Stimulated activated CD8-positive, alpha-beta memory T cell treated with anti-CD3 and anti-CD28 coated beads, Interleukin-2, amount 100 ng/mL, for 1 hour (primary cell): ENCODE data around the gene RAPGEF2.

Experiments used
- DNase-seq, 2 donors: peaks; one replicate each; pipeline ENCODE4 v3.0.0-alpha.2; 2020; ENCODE audit warnings: low read depth in 2 of 2

RAPGEF2 gene

GRCh38 chr4:159134429-159134828, 31.6 kb downstream of the RAPGEF2 start:
- DNase-seq = no peak

- DNase-seq = no peak
These were observed 34.3 kb downstream of the RAPGEF2 start for GRCh38 chr4:159137176-159137575.

GRCh38 chr4:159138436-159138835, 35.6 kb downstream of the RAPGEF2 start:
- DNase-seq = no peak

- no peak for DNase-seq
These were observed 38.3 kb downstream of the RAPGEF2 start for GRCh38 chr4:159141193-159141592.

GRCh38 chr4:159142241-159142640, 39.4 kb downstream of the RAPGEF2 start:
- DNase-seq = no peak

- no peak for DNase-seq
These were observed 40.0 kb downstream of the RAPGEF2 start for GRCh38 chr4:159142681-159143384.

GRCh38 chr4:159143687-159144086, 40.8 kb downstream of the RAPGEF2 start:
- no peak for DNase-seq

DNA sequence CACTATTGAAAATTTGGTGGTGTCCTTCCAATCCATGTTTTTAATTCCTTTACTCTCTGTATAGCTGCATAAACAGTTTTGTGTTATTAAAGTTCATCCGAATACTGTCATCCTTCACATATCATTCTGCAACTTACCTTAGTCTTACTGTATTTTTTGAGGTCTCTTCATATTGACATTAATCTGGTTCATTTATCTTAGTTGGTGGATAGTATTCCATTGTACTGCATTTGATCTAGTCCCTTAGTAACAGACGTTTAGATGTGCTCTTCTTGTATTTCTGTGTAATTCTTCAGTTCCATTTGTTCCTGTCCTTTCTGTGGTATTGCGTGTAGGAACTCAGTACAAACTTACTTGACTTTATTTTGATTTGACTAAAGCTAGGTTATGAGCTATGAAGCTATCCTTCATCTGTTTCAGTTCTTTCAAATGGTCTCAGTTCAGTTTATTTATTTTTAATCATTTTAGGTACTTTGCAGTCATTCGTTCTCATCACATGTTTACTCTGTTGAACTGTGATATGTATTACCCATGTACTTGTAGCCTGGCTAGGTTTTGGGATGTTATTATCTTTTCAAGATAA, 41.3 kb downstream of the RAPGEF2 start:
- no peak for DNase-seq

GRCh38 chr4:159145318-159145991, 42.6 kb downstream of the RAPGEF2 start:
- no peak for DNase-seq

- no peak for DNase-seq
These were observed 43.1 kb downstream of the RAPGEF2 start for GRCh38 chr4:159145992-159146330.

DNA sequence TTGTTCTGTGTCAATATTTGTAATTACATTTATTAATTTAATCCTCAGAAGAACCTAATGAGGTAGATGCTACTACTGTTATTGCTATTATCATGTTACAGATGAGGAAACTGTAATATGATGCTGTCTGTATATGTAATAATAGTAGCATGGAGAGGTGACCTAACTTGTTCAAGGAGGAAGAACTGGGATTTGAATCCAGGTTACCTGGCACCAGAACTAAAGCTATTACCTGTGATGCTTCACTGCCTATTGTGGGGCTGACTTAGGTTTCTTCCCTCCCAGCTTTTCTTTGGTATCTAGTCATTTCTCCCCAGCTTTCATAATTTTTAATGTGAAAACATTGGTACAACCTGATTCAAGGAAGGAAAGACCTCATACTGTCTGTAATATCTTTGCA, 43.6 kb downstream of the RAPGEF2 start:
- no peak for DNase-seq

DNA sequence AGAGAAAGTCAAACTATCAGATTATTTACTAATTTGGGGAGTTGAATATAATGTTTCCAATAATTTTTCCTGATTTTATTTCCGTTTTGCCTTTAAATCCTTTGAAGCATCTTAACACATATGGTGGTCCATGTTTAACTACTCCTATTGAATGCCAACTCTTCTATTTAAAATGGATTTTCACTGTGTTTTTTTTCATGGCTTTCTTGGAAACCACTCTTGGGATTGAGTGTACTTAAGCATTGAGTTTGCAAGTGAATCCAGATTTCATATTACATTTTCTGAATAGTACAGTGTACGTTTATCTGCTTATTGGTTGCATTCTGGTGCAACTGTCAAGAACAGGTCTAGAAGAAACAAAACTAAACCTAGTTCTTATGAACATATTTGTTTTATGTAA, 45.6 kb downstream of the RAPGEF2 start:
- DNase-seq = no peak

- DNase-seq = no peak
These were observed 46.8 kb downstream of the RAPGEF2 start for GRCh38 chr4:159149666-159150065.

- no peak for DNase-seq
These were observed 47.5 kb downstream of the RAPGEF2 start for GRCh38 chr4:159150396-159150795.

DNA sequence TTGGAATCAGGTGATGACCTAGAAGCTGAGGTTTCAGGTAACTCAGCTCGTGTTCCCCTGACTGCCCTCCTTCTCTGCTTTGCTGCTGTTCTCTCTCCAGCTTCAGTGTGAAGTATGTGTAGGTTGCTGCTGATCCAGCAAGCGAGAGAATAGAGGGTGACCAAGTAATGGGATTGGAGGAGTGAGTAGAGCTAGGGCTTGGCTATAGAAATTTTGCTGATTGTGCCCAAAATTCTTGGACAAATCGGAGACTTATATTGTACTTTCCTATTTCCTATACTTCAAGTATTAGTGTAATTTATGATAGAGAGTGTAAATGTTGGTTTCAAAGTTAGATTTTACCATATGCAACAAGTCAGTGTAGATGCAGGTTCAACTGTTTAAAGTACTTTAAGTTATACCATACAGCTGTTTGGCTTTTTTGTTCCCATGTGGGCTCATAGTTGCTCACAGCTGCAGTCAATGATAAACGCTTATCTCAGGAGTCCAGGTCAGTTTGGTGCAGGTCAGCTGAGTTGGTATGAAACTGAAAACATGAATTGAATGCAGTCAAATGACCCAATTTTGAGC, 48.0 kb downstream of the RAPGEF2 start:
- no peak for DNase-seq

DNA sequence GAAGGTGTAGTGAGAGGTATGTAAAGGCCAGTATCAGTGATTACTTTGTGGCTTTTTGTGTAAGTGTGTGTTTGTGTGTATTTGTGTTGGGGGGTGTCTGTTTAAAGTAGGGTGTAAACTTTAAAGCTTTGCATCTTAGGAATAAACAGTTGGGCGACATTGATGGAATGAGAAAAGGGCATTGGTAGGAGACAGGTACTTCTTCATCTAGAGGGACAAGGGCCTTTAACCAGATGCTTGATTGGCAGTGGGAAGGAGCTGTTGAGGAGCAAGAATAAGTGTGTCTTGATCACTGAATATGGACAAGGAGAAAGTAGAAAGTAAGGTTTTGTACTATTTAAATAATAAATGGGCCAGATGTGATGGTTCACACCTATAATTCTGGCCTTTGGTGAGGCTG, 48.8 kb downstream of the RAPGEF2 start:
- no peak for DNase-seq

- no peak for DNase-seq
These were observed 49.3 kb downstream of the RAPGEF2 start for GRCh38 chr4:159152181-159152580.

DNA sequence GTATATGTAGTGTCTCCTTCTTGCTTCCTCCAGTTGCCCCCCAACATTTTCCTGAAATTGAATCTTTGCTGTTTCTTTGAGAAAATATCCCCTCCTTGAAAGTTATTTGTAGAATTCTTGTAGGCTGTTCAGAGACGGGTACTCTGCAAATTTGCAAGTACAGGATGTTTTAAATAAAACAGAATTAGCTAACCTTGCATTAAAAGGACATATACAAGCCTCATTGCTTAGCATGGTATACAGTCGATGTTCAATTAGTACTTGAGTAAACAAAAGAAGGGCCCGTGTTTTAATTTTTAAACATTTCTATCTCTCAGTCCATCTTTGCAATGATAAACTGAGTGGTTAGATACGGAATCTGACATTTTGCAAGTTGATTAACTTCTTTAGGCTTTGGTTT, 50.8 kb downstream of the RAPGEF2 start:
- DNase-seq = no peak

GRCh38 chr4:159155119-159155518, 52.2 kb downstream of the RAPGEF2 start:
- no peak for DNase-seq

DNA sequence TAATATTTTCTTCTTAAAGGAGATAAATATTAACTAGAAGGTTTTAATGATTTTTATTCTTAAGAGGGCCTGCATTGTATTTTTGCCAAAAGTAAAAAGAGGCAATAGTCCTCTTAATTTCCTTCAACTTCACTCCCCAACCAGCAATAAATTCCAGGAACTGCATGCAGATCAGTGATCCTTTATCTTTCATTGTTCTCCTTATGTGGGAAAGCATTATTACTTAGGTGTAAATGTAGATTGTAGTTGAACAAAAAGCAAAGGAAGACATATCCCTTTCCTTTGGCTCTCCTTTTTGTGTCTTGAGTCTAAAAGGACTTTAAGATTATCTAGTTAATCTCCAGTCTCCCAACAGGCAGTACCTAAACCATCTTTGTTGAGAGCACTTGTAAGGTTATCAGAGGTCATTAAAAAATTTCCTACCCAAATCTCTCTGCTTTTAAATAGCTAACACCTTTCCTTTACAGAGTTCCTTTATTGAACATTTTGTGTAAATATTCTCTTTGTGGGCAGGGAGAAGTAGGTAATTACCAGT, 55.3 kb downstream of the RAPGEF2 start:
- DNase-seq = no peak

DNA sequence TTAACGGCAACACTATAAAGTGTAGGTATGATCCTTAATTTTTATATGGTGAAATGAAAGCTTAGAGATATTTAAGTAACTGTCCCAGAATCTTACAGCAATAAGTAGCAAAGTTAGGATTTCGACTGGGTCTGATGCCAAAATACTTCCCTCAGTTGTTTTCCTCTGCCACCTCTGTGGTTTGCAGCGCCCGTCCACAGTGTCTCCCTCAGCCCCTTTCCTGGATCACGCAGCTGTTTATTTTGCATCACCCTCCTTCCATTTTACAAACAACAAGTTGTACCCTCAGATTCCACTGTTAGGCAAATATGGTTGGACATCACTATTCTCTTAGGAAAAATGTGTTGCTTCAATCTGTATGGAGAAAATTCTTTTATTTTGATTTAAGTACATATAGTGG, 56.1 kb downstream of the RAPGEF2 start:
- DNase-seq = no peak

GRCh38 chr4:159159611-159160010, 56.7 kb downstream of the RAPGEF2 start:
- no peak for DNase-seq

GRCh38 chr4:159160242-159160641, 57.4 kb downstream of the RAPGEF2 start:
- no peak for DNase-seq
